ENCODE measurements around the gene TOE1. TPM values are rescaled to one million over a fixed set of nuclear protein-coding genes. Genes with fewer than 3 reads are reported as not detected.

The TOE1 gene
- total RNA-seq, 3 donors from 2014 or later (not counting 1 experiment from before 2014, with no cell fraction given) = 23.2 to 36.8 (median 28.2) TPM

DNA sequence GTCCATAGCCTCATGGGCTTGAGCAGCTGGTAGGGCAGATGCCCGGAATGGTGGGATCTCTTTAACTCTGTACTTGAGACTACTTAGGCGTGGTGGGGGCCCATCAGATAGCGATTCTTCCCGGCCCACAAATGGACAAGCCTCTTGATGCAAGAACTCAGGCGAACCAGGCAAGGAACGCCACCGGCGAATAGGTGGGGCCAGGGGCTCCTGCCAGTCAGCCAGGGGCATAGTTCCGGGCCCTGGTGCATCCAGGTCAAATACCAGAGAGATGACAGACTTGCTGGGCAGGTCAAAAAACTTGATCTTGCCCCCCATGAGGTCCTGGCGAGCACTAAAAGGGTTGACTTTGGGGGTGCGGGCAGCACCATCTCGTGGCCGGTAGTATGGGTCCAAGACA is 5.0 kb downstream of the TOE1 start:
- H3K27me3 Mint-ChIP-seq (ENCODE audit: low read depth in 2 of 2) = no peaks in the 10 kb centered on the region
- H3K27me3 ChIP-seq (ENCODE audit: control insufficient read depth, insufficient read depth, low read length) = no peaks in the 10 kb centered on the region
- TF ChIP-seq, protein P1, sequence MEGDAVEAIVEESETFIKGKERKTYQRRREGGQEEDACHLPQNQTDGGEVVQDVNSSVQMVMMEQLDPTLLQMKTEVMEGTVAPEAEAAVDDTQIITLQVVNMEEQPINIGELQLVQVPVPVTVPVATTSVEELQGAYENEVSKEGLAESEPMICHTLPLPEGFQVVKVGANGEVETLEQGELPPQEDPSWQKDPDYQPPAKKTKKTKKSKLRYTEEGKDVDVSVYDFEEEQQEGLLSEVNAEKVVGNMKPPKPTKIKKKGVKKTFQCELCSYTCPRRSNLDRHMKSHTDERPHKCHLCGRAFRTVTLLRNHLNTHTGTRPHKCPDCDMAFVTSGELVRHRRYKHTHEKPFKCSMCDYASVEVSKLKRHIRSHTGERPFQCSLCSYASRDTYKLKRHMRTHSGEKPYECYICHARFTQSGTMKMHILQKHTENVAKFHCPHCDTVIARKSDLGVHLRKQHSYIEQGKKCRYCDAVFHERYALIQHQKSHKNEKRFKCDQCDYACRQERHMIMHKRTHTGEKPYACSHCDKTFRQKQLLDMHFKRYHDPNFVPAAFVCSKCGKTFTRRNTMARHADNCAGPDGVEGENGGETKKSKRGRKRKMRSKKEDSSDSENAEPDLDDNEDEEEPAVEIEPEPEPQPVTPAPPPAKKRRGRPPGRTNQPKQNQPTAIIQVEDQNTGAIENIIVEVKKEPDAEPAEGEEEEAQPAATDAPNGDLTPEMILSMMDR (IDR thresholded peaks at IDR 0.05) = no peak
- H3K4me1 ChIP-seq (ENCODE audit: control insufficient read depth, insufficient read depth, low read length) = peaks cover 15% of the 10 kb centered on the region
- no peak overlapping the region for H3K4me3 Mint-ChIP-seq
- no peaks in the 10 kb centered on the region for H3K9me3 Mint-ChIP-seq
- ATAC-seq (no peak), DNase-seq (no peak)
- H3K36me3 Mint-ChIP-seq = no peaks in the 10 kb centered on the region
- 97% methylated on average over 13 of the region's 13 CpGs for WGBS (ENCODE audit: insufficient coverage)
- H3K27ac Mint-ChIP-seq = no peak overlapping the region
- intact Hi-C loops (cut with micrococcal nuclease) = no loop called here
- peaks cover 18 to 24% of the 10 kb centered on the region in 2 donors for H3K4me1 Mint-ChIP-seq
- H3K9me3 ChIP-seq (ENCODE audit: control insufficient read depth, insufficient read depth, low read length) = no peaks in the 10 kb centered on the region
- H3K4me3 ChIP-seq (ENCODE audit: low read length) = no peak overlapping the region
- no peak overlapping the region for H3K27ac ChIP-seq (ENCODE audit: low read length)
- peaks cover 34% of the 10 kb centered on the region for H3K36me3 ChIP-seq (ENCODE audit: control insufficient read depth, insufficient read depth, low read length)

DNA sequence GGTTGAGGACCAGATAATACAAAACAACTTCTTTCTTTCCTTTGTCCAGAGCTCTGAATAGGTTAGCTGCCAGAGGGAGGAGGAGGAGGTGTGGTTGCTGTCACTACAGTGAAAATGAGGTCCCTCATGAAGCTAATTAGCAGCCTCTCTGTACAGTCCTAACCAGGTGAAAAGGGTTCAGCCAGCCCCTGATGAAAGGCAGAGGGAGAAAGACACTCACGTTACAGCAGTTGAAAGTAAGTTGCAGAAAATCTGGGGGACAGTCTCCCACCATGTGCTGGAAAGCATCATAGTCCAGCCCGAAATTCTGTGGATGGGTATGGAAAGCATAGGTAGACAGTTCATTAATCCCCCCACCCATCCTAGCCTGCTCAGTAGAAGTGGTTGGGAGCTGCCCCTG is 6.5 kb downstream of the TOE1 start:
- Histone ChIP-seq H3K4me3 (ENCODE audit: low read length) (no peak overlapping the region), H3K9me3 (ENCODE audit: control insufficient read depth, insufficient read depth, low read length) (no peaks in the 10 kb centered on the region), H3K36me3 (ENCODE audit: control insufficient read depth, insufficient read depth, low read length) (peaks cover 34% of the 10 kb centered on the region), H3K27me3 (ENCODE audit: control insufficient read depth, insufficient read depth, low read length) (no peaks in the 10 kb centered on the region), H3K27ac (ENCODE audit: low read length) (no peak overlapping the region), H3K4me1 (ENCODE audit: control insufficient read depth, insufficient read depth, low read length) (peaks cover 3% of the 10 kb centered on the region)
- H3K27ac Mint-ChIP-seq = no peak overlapping the region
- 100% methylated on average over 1 of the region's 2 CpGs for WGBS (ENCODE audit: insufficient coverage)
- H3K36me3 Mint-ChIP-seq = no peaks in the 10 kb centered on the region
- no peaks in the 10 kb centered on the region for H3K9me3 Mint-ChIP-seq
- H3K4me3 Mint-ChIP-seq = no peak overlapping the region
- no peaks in the 10 kb centered on the region for H3K27me3 Mint-ChIP-seq (ENCODE audit: low read depth in 2 of 2)
- TF ChIP-seq, protein P1 (IDR thresholded peaks at IDR 0.05) = no peak
- no peak for DNase-seq
- peaks cover 5 to 9% of the 10 kb centered on the region in 2 donors for H3K4me1 Mint-ChIP-seq
- intact Hi-C loops (cut with micrococcal nuclease) = no loop called here
- no peak for ATAC-seq

DNA sequence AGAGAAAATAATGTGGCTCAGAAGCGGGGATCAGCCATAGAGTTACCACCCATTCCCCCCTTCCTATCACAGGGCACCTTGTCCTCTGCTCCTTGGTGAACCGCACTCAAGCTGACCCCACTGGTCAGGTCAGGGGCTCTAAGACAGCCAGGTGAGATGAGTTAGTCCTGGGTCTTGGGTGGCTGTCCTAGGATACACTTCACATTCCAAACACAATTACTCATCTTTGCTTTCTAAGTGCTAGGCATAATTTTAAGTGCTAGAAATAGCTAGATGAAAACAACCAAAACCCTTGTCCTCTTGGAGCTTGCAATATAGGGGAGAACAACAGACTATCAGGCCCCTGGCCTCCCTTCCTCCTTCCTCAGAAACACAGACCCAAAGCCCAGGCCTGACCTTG is 8.1 kb downstream of the TOE1 start:
- Mint-ChIP-seq H3K4me1 (no peaks in the 10 kb centered on the region), H3K4me3 (no peak overlapping the region), H3K9me3 (no peaks in the 10 kb centered on the region), H3K36me3 (no peaks in the 10 kb centered on the region), H3K27me3 (ENCODE audit: low read depth in 2 of 2) (no peaks in the 10 kb centered on the region), H3K27ac (no peak overlapping the region)
- H3K4me1 ChIP-seq (ENCODE audit: control insufficient read depth, insufficient read depth, low read length) = no peaks in the 10 kb centered on the region
- H3K27me3 ChIP-seq (ENCODE audit: control insufficient read depth, insufficient read depth, low read length) = no peaks in the 10 kb centered on the region
- H3K9me3 ChIP-seq (ENCODE audit: control insufficient read depth, insufficient read depth, low read length) = no peaks in the 10 kb centered on the region
- no peak overlapping the region for H3K27ac ChIP-seq (ENCODE audit: low read length)
- TF ChIP-seq, protein P1 (IDR thresholded peaks at IDR 0.05) = no peak
- no peak for ATAC-seq
- H3K4me3 ChIP-seq (ENCODE audit: low read length) = no peak overlapping the region
- intact Hi-C loops (cut with micrococcal nuclease) = no loop called here
- no peak for DNase-seq
- peaks cover 20% of the 10 kb centered on the region for H3K36me3 ChIP-seq (ENCODE audit: control insufficient read depth, insufficient read depth, low read length)
- WGBS (ENCODE audit: insufficient coverage) = no CpG with 5 or more reads among the region's 2 CpGs

DNA sequence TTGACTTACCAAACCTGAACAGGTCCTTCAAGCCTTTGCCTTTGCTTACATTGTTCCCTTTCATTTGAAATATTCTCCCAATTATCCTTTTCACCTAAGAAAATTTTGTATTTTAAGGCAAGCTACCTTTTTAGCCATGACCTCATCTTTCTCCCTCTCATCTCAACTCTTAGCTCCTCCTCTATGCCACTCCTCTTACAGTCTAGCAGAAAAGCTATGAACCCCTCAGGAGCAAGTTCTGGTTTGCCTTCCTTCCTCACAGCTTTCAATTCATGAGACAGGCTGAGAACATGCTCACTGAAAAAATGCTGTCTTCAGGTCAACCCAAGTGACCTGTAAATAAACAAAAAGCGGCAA is 8.6 kb downstream of the TOE1 start:
- no peaks in the 10 kb centered on the region for H3K9me3 Mint-ChIP-seq
- TF ChIP-seq, protein P1 (IDR thresholded peaks at IDR 0.05) = no peak
- Histone ChIP-seq H3K4me3 (ENCODE audit: low read length) (no peak overlapping the region), H3K27me3 (ENCODE audit: control insufficient read depth, insufficient read depth, low read length) (no peaks in the 10 kb centered on the region), H3K27ac (ENCODE audit: low read length) (no peak overlapping the region), H3K4me1 (ENCODE audit: control insufficient read depth, insufficient read depth, low read length) (no peaks in the 10 kb centered on the region), H3K36me3 (ENCODE audit: control insufficient read depth, insufficient read depth, low read length) (peaks cover 15% of the 10 kb centered on the region), H3K9me3 (ENCODE audit: control insufficient read depth, insufficient read depth, low read length) (no peaks in the 10 kb centered on the region)
- no peaks in the 10 kb centered on the region for H3K36me3 Mint-ChIP-seq
- no peak overlapping the region for H3K27ac Mint-ChIP-seq
- no peaks in the 10 kb centered on the region for H3K4me1 Mint-ChIP-seq
- no peak for DNase-seq
- intact Hi-C loops (cut with micrococcal nuclease) = no loop called here
- no peak overlapping the region for H3K4me3 Mint-ChIP-seq
- 100% methylated on average over 1 of the region's 1 CpG for WGBS (ENCODE audit: insufficient coverage)
- ATAC-seq = no peak
- no peaks in the 10 kb centered on the region for H3K27me3 Mint-ChIP-seq (ENCODE audit: low read depth in 2 of 2)

Measured in natural killer cell (primary cell).